ENCODE measurements around the gene TMEM63A.
"Not testable (repeated sequence)": the region's sequence is repeated elsewhere in the genome, so short reads cannot be mapped to it uniquely, and the experiment has no call there.

The TMEM63A gene

DNA sequence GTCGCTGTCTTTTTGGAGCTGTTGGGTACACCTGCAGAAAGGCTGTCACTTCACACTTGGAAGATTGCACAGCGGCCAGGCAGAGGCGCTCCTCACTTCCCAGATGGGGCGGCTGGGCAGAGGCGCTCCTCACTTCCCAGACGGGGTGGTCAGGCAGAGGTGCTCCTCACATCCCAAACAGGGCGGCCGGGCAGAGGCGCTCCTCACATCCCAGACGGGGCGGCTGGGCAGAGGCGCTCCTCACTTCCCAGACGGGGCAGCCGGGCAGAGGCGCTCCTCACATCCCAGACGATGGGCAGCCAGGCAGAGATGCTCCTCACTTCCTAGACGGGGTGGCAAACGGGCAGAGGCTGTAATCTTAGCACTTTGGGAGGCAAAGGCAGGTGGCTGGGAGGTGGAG, 86.1 kb downstream of the TMEM63A start:
- not testable (repeated sequence) for DNase-seq (ENCODE audit: low read depth)
